ENCODE measurements around the gene ZNF160. TPM values are rescaled to one million over a fixed set of nuclear protein-coding genes. Genes with fewer than 3 reads are reported as not detected.

The ZNF160 gene
- total RNA-seq, 6 donors from 2014 or later: 25.0 to 150 (median 48.5) TPM

DNA sequence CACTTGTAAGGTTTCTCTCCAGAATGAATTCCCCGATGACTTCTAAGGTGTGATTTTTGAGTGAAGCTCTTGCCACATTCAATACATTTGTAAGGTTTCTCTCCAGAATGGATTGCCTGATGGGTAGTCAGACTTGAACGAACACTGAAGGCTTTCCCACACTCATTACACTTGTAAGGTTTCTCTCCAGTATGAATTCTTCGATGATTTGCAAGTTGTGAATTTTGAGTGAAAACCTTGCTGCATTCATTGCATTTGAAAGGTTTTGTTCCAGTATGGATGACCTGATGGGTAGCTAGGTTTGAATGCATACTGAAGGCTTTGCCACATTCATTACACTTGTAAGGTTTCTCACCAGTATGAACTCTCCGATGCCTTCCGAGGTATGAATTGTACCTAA lies 34.4 kb downstream of the ZNF160 start:
- H3K9me3 ChIP-seq: peaks cover 59 to 96% (median 89%) of the 10 kb centered on the region in 4 donors
- TF ChIP-seq EP300 (IDR thresholded peaks at IDR 0.05): no peak
- TF ChIP-seq POLR2AphosphoS5 (IDR thresholded peaks at IDR 0.05): no peak
- TF ChIP-seq POLR2A (IDR thresholded peaks at IDR 0.05): no peak
- TF ChIP-seq CTCF (IDR thresholded peaks at IDR 0.05): no peak
- no peak for DNase-seq
- H3K4me1 ChIP-seq: no peaks in the 10 kb centered on the region
- H3K4me3 ChIP-seq: no peak overlapping the region
- ATAC-seq (ENCODE audit: low FRiP score in 2 of 2): no peak
- H3K36me3 ChIP-seq: peaks cover 42 to 79% (median 64%) of the 10 kb centered on the region in 4 donors
- H3K27me3 ChIP-seq: no peaks in the 10 kb centered on the region
- WGBS, 2 donors: 93 to 94% methylated on average over 5 of the region's 5 CpGs
- no peak overlapping the region for H3K27ac ChIP-seq

DNA sequence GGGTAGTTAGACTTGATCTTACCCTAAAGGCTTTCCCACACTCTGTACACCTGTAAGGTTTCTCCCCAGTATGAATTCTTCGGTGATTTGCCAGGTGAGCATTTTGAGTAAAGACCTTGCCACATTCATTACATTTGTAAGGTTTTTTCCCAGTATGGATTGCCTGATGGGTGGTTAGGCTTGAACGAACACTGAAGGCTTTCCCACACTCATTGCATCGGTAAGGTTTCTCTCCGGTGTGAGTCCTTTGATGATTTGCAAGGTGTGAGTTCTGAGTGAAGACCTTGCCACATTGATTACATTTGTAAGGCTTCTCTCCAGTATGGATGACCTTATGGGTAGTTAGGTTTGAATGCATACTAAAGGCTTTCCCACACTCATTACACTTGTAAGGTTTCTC lies 35.0 kb downstream of the ZNF160 start:
- Histone ChIP-seq H3K4me1 (no peaks in the 10 kb centered on the region), H3K27ac (no peak overlapping the region), H3K9me3 (peaks cover 59 to 98% (median 88%) of the 10 kb centered on the region in 4 donors), H3K4me3 (no peak overlapping the region), H3K36me3 (peaks cover 36 to 73% (median 58%) of the 10 kb centered on the region in 4 donors), H3K27me3 (no peaks in the 10 kb centered on the region)
- 99 to 100% methylated on average over 4 of the region's 4 CpGs for whole genome bisulfite sequencing, 2 donors
- DNase-seq: no peak
- TF ChIP-seq POLR2A (IDR thresholded peaks at IDR 0.05) (no peak), POLR2AphosphoS5 (IDR thresholded peaks at IDR 0.05) (no peak), CTCF (IDR thresholded peaks at IDR 0.05) (no peak), EP300 (IDR thresholded peaks at IDR 0.05) (no peak)
- ATAC-seq (ENCODE audit: low FRiP score in 2 of 2): no peak

DNA sequence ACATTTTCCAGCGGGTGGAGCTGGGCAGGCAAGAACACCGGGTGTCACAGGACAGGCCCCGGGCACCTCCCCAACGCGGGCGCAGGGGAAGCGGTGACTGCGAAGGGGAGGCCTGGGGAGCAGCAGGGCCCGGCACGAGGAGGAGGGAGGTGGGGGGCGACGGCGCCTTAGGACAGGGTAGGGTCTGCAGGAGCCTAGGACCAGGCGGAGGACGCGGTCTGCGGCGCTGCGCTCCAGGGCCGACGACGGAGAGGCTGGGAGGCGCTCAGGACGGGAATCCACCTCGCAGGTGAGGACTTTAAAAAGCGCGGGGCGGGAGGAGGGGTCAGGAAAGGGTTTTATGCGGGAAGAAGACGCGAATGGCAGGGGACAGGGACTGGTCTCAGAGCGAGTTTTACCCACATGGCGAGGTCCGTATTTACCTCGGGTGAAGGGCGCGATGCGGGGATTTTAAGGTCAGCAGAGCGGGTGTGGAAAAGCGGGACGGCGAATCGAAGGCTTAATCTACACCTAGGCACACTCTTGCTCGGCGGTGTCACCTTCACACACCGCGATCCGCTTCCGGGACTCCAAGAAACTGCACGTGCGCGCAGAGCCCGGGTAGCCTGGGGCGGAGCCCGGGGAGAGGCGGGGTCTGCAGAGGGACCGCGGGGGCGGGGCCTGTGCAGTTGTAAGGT lies 45.2 kb downstream of the ZNF160 start:
- 7 to 8% methylated on average over 20 to 58 of the region's 59 CpGs for WGBS, 2 donors
- Histone ChIP-seq H3K4me1 (peaks cover 0 to 9% (median 0%) of the 10 kb centered on the region in 4 donors), H3K27ac (no peak overlapping the region), H3K36me3 (no peaks in the 10 kb centered on the region), H3K9me3 (peaks cover 4 to 74% (median 54%) of the 10 kb centered on the region in 4 donors), H3K4me3 (peak overlapping the region in 2 of 4 donors; percentile 4 to 10), H3K27me3 (no peaks in the 10 kb centered on the region)
- DNase-seq (peak in 1 of 2 donors; percentile 79), ATAC-seq (ENCODE audit: low FRiP score in 2 of 2) (no peak)
- TF ChIP-seq CTCF (IDR thresholded peaks at IDR 0.05) (no peak), EP300 (IDR thresholded peaks at IDR 0.05) (no peak), POLR2AphosphoS5 (IDR thresholded peaks at IDR 0.05) (no peak), POLR2A (IDR thresholded peaks at IDR 0.05) (no peak)

DNA sequence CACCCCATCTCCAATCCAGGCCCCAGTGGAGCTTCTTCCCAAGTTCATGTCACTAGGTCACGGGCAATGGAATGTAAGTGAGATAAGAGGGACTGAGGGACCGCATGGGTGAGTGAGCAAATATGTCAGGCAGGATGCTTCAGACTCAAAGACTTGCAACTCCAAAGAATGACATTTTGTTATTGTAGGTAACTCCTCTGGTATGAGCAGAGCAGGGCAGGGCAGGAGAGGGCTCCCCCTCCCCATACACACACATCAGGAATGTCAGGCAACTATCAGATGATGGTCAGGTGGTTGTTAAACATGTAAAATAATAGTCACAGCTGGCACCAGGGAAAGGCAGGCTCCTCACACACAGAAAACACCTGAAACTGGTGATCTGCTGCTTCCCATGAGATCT lies 48.1 kb downstream of the ZNF160 start:
- Histone ChIP-seq H3K4me1 (peaks cover 0 to 9% (median 0%) of the 10 kb centered on the region in 4 donors), H3K27ac (no peak overlapping the region), H3K4me3 (no peak overlapping the region), H3K9me3 (peaks cover 0 to 53% (median 38%) of the 10 kb centered on the region in 4 donors), H3K36me3 (no peaks in the 10 kb centered on the region), H3K27me3 (no peaks in the 10 kb centered on the region)
- WGBS, 2 donors: 24 to 48% methylated on average over 2 of the region's 2 CpGs
- no peak for TF ChIP-seq POLR2AphosphoS5 (IDR thresholded peaks at IDR 0.05)
- TF ChIP-seq POLR2A (IDR thresholded peaks at IDR 0.05): no peak
- no peak for TF ChIP-seq CTCF (IDR thresholded peaks at IDR 0.05)
- no peak for TF ChIP-seq EP300 (IDR thresholded peaks at IDR 0.05)
- ATAC-seq (ENCODE audit: low FRiP score in 2 of 2) (no peak), DNase-seq (no peak)

DNA sequence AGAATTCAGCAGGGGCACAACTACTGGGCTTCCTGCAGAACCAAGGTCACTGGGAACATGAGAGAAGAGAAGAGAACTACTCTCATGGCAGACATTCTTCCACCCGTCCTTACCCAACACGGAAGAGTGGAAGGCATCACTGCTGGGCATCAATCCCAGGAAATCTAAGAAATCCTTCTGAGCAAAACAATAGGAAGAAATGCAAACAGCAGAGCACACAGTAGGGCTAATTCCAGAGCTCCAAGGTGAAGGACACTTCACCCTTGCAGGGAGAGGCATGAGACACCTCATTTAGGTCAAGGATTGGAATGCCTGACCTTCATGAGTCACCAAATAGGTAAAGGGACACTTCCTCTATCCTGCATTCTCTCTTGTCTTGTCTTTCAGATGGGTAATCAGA lies 55.8 kb downstream of the ZNF160 start:
- Histone ChIP-seq H3K27me3 (no peaks in the 10 kb centered on the region), H3K4me3 (no peak overlapping the region), H3K9me3 (peaks cover 0 to 24% (median 21%) of the 10 kb centered on the region in 4 donors), H3K4me1 (no peaks in the 10 kb centered on the region), H3K36me3 (no peaks in the 10 kb centered on the region), H3K27ac (no peak overlapping the region)
- no peak for TF ChIP-seq POLR2AphosphoS5 (IDR thresholded peaks at IDR 0.05)
- no peak for TF ChIP-seq CTCF (IDR thresholded peaks at IDR 0.05)
- no peak for TF ChIP-seq POLR2A (IDR thresholded peaks at IDR 0.05)
- no peak for TF ChIP-seq EP300 (IDR thresholded peaks at IDR 0.05)
- DNase-seq (no peak), ATAC-seq (ENCODE audit: low FRiP score in 2 of 2) (no peak)
- 83 to 92% methylated on average over 2 of the region's 2 CpGs for WGBS, 2 donors

Data from upper lobe of left lung (tissue), 6 donors.